WERI-Rb-1 (cell line): ENCODE data around the gene HSPB7.
A peak's percentile ranks its signal among the peaks of the same experiment; 100 is the strongest.

ENCODE experiments used
- DNase-seq: peaks from one replicate; pipeline ENCODE4 v3.0.0-alpha.2; 2020
- H3K27ac ChIP-seq: fragments of 250-450 bp; sonication (Bioruptor Pico); 2 replicates; pipeline ENCODE4 v1.5.1; 2020; ENCODE audit warnings: mild to moderate bottlenecking, moderate library complexity
- H3K27me3 ChIP-seq: fragments of 250-450 bp; sonication (Bioruptor Pico); 2 replicates; pipeline ENCODE4 v1.5.1; 2021; ENCODE audit warnings: mild to moderate bottlenecking, low read depth, moderate library complexity; ENCODE audit not compliant: insufficient read depth, severe bottlenecking
- H3K36me3 ChIP-seq: fragments of 250-450 bp; sonication (Bioruptor Pico); 2 replicates; pipeline ENCODE4 v1.5.1; 2020; ENCODE audit warnings: mild to moderate bottlenecking, moderate library complexity
- H3K4me3 ChIP-seq: 2 replicates; pipeline ENCODE4 v1.5.1; 2011; ENCODE audit warnings: low read depth, mild to moderate bottlenecking, control low read depth, low read length
- H3K9me3 ChIP-seq: fragments of 250-450 bp; sonication (Bioruptor Pico); 2 replicates; pipeline ENCODE4 v1.5.1; 2021; ENCODE audit warnings: mild to moderate bottlenecking, moderate library complexity; ENCODE audit not compliant: severe bottlenecking
- CTCF ChIP-seq: IDR thresholded peaks from 2 replicates; pipeline ENCODE4 v1.5.1; 2011; ENCODE audit warnings: low read depth, mild to moderate bottlenecking, control low read depth, inconsistent platforms, low read length

HSPB7 gene

GRCh38 chr1:16017461-16018303 is at the start of gene HSPB7:
Gene HSPB7, minus strand, starts transcription at chr1:16018043. Its CDS starts 80 bp downstream, at chr1:16017963.
- H3K4me3 ChIP-seq = no peak within 1 kb of the TSS
- no peaks in the 10 kb centered on the region for H3K27me3 ChIP-seq
- peak; percentile 40 for DNase-seq

GRCh38 chr1:16067127-16067768 is 49.4 kb upstream of the HSPB7 start:
- no peaks in the 10 kb centered on the region for H3K9me3 ChIP-seq
- no peaks in the 10 kb centered on the region for H3K36me3 ChIP-seq
- H3K27me3 ChIP-seq = no peaks in the 10 kb centered on the region
- DNase-seq = no peak
- no peak overlapping the region for H3K27ac ChIP-seq
- H3K4me3 ChIP-seq = no peak overlapping the region
- TF ChIP-seq CTCF = no peak

More at GRCh38 chr1:16017461-16018303, at the start of gene HSPB7:
- H3K36me3 ChIP-seq = no peaks in the 10 kb centered on the region
- H3K9me3 ChIP-seq = no peaks in the 10 kb centered on the region
- peak; percentile 25; the same call in 1 of the 2 replicates for TF ChIP-seq CTCF
- H3K27ac ChIP-seq = no peak within 1 kb of the TSS

- no peaks in the 10 kb centered on the region for H3K27me3 ChIP-seq
- H3K4me3 ChIP-seq = no peak overlapping the region
- H3K27ac ChIP-seq = no peak overlapping the region
- H3K36me3 ChIP-seq = no peaks in the 10 kb centered on the region
- no peak for TF ChIP-seq CTCF
- no peak for DNase-seq
- no peaks in the 10 kb centered on the region for H3K9me3 ChIP-seq
Observed at GRCh38 chr1:16066245-16066644, 48.4 kb upstream of the HSPB7 start.

- no peak for DNase-seq
- no peaks in the 10 kb centered on the region for H3K36me3 ChIP-seq
- H3K27me3 ChIP-seq = no peaks in the 10 kb centered on the region
- no peaks in the 10 kb centered on the region for H3K9me3 ChIP-seq
- no peak overlapping the region for H3K27ac ChIP-seq
- no peak for TF ChIP-seq CTCF
- H3K4me3 ChIP-seq = no peak overlapping the region
Observed at GRCh38 chr1:16065269-16065576, 47.4 kb upstream of the HSPB7 start.

- H3K36me3 ChIP-seq = no peaks in the 10 kb centered on the region
- H3K27ac ChIP-seq = no peak overlapping the region
- no peaks in the 10 kb centered on the region for H3K9me3 ChIP-seq
- DNase-seq = no peak
- H3K4me3 ChIP-seq = no peak overlapping the region
- no peaks in the 10 kb centered on the region for H3K27me3 ChIP-seq
- TF ChIP-seq CTCF = no peak
Observed at GRCh38 chr1:16064536-16065268, 46.9 kb upstream of the HSPB7 start.
